Thoracic aorta (tissue), 2 donors: Measurements from ENCODE around the gene GPR62. TPM values are rescaled to one million over a fixed set of nuclear protein-coding genes. Genes with fewer than 3 reads are reported as not detected.

Experiments used
- ATAC-seq: fragments of 150-250 bp; one replicate; pipeline ENCODE4 v1.8.0; 2017; ENCODE audit warnings: low read depth; ENCODE audit not compliant: insufficient number of reproducible peaks, low FRiP score
- DNase-seq: peaks from one replicate; pipeline ENCODE4 v3.0.0-alpha.2; 2020; ENCODE audit warnings: low spot score
- H3K27ac ChIP-seq, 2 donors: fragments of 200-600 bp; sonication (generic); 1 replicate in 1 of 2; 2 replicates in 1 of 2; pipeline ENCODE4 v1.5.1; 2016; ENCODE audit warnings: mild to moderate bottlenecking in 2 of 2, moderate library complexity in 2 of 2
- H3K27me3 ChIP-seq: fragments of 200-600 bp; sonication (generic); replicated peaks from 2 replicates; pipeline ENCODE4 v1.6.0; 2016; ENCODE audit warnings: mild to moderate bottlenecking; ENCODE audit not compliant: insufficient read depth
- H3K36me3 ChIP-seq: fragments of 200-600 bp; sonication (generic); one replicate; pipeline ENCODE4 v1.5.1; 2016
- H3K4me1 ChIP-seq, 2 donors: fragments of 200-600 bp; sonication (generic); 1 replicate in 1 of 2; 2 replicates in 1 of 2; pipeline versions ENCODE4 v1.5.1 to v1.6.0; 2016; ENCODE audit warnings: low read depth in 2 of 2, mild to moderate bottlenecking in 1 of 2; ENCODE audit not compliant: control insufficient read depth in 1 of 2
- H3K4me3 ChIP-seq: fragments of 200-600 bp; sonication (generic); 2 replicates; pipeline ENCODE4 v1.5.1; 2016; ENCODE audit warnings: mild to moderate bottlenecking
- H3K9me3 ChIP-seq: fragments of 200-600 bp; sonication (generic); 2 replicates; pipeline ENCODE4 v1.5.1; 2016
- CTCF ChIP-seq: fragments of 200-600 bp; sonication (generic); IDR thresholded peaks from one replicate; pipeline ENCODE4 v1.5.1; 2019; ENCODE audit warnings: antibody characterized with exemption
- total RNA-seq, 2 donors: library from RNA; depleted of rRNA; stranded (reverse); fragments of >200 nt; gene quantifications; one replicate each; pipeline versions ENCODE4 v1.1.0 to v1.2.3, GENCODE V29; 2016

Gene GPR62
- total RNA-seq, 2 donors from 2014 or later: not detected

- DNase-seq (no peak), ATAC-seq (no peak)
- no peak overlapping the region for H3K4me3 ChIP-seq
- peaks cover 3 to 17% of the 10 kb centered on the region in 2 donors for H3K4me1 ChIP-seq
- no peak overlapping the region for H3K27ac ChIP-seq
- no peaks in the 10 kb centered on the region for H3K9me3 ChIP-seq
- no peaks in the 10 kb centered on the region for H3K27me3 ChIP-seq
- no peak for TF ChIP-seq CTCF
- H3K36me3 ChIP-seq: no peaks in the 10 kb centered on the region
Observed at GRCh38 chr3:51953445-51953844, 1.7 kb upstream of the GPR62 start.

- Histone ChIP-seq H3K4me1 (peaks cover 3 to 17% of the 10 kb centered on the region in 2 donors), H3K4me3 (no peak overlapping the region), H3K27me3 (no peaks in the 10 kb centered on the region), H3K36me3 (peaks cover 6% of the 10 kb centered on the region), H3K27ac (no peak overlapping the region), H3K9me3 (no peaks in the 10 kb centered on the region)
- DNase-seq (no peak), ATAC-seq (no peak)
- no peak for TF ChIP-seq CTCF
Observed at GRCh38 chr3:51954105-51954504, 1.1 kb upstream of the GPR62 start.

- ATAC-seq: no peak
- no peak for TF ChIP-seq CTCF
Observed at GRCh38 chr3:51954713-51955112, 468 bp upstream of the GPR62 start.

GRCh38 chr3:51955893-51956770, 951 bp downstream of the GPR62 start:
- no peaks in the 10 kb centered on the region for H3K27me3 ChIP-seq
- ATAC-seq (peak; percentile 45), DNase-seq (no peak)
- H3K36me3 ChIP-seq: peaks cover 17% of the 10 kb centered on the region
- H3K4me3 ChIP-seq: peak overlapping the region; percentile 70
- peaks cover 3 to 17% of the 10 kb centered on the region in 2 donors for H3K4me1 ChIP-seq
- TF ChIP-seq CTCF: peak; percentile 44
- no peaks in the 10 kb centered on the region for H3K9me3 ChIP-seq
- H3K27ac ChIP-seq: peak overlapping the region; percentile 77 to 78

More at GRCh38 chr3:51954713-51955112, 468 bp upstream of the GPR62 start:
- no peaks in the 10 kb centered on the region for H3K9me3 ChIP-seq
- no peaks in the 10 kb centered on the region for H3K27me3 ChIP-seq
- peaks cover 10% of the 10 kb centered on the region for H3K36me3 ChIP-seq
- no peak overlapping the region for H3K4me3 ChIP-seq
- H3K4me1 ChIP-seq: peaks cover 3 to 17% of the 10 kb centered on the region in 2 donors
- DNase-seq: no peak
- no peak overlapping the region for H3K27ac ChIP-seq

- no peak for TF ChIP-seq CTCF
- H3K27ac ChIP-seq: no peak overlapping the region
Observed at GRCh38 chr3:51957520-51958205, 2.5 kb downstream of the GPR62 start.

More at GRCh38 chr3:51957520-51958205, 2.5 kb downstream of the GPR62 start:
- DNase-seq: no peak
- Histone ChIP-seq H3K9me3 (no peaks in the 10 kb centered on the region), H3K4me1 (peaks cover 3 to 31% of the 10 kb centered on the region in 2 donors), H3K36me3 (peaks cover 17% of the 10 kb centered on the region), H3K27me3 (no peaks in the 10 kb centered on the region), H3K4me3 (no peak overlapping the region)
- ATAC-seq: no peak
